B cell (primary cell): ENCODE results near the gene LDLRAD2.

ENCODE experiments used
- CTCF ChIP-seq: fragments of 200-600 bp; IDR thresholded peaks from one replicate; pipeline ENCODE4 v1.8.0; 2022; ENCODE audit warnings: antibody characterized with exemption, mild to moderate bottlenecking
- EZH2 ChIP-seq: IDR thresholded peaks from 2 replicates; pipeline ENCODE4 v1.6.1; 2012; ENCODE audit warnings: borderline replicate concordance, low read depth, mild to moderate bottlenecking, moderate library complexity, low read length; ENCODE audit not compliant: insufficient read depth, poor library complexity, severe bottlenecking

GRCh38 chr1:21854090-21854750 lies 42.2 kb downstream of the LDLRAD2 start:
- TF ChIP-seq CTCF, result no peak
- TF ChIP-seq EZH2, result no peak
